Lower leg skin (tissue), 3 donors: Measurements from ENCODE around the gene DNAH14.

ENCODE experiments used
- CTCF ChIP-seq, 3 donors: fragments of 450-650 bp; IDR thresholded peaks; one replicate each; pipeline ENCODE4 v1.5.1; 2016; ENCODE audit warnings: antibody characterized with exemption in 3 of 3, mild to moderate bottlenecking in 3 of 3, moderate library complexity in 2 of 3
- POLR2A ChIP-seq, 2 donors: fragments of 450-650 bp; IDR thresholded peaks; one replicate each; pipeline ENCODE4 v1.6.1; 2016 to 2017; ENCODE audit warnings: antibody characterized with exemption in 2 of 2, mild to moderate bottlenecking in 1 of 2, moderate library complexity in 1 of 2

- TF ChIP-seq CTCF (IDR thresholded peaks at IDR 0.05) = no peak
- no peak for TF ChIP-seq POLR2A (IDR thresholded peaks at IDR 0.05)
These were observed 66.8 kb downstream of the DNAH14 start for GRCh38 chr1:224996266-224996665.
